ENCODE data around the gene DIPK2B.

DIPK2B gene

GRCh38 chrX:45200741-45201234, at the start of gene DIPK2B:
Gene DIPK2B, minus strand, starts transcription at chrX:45200876. Its CDS starts 50 bp downstream, at chrX:45200826.
- no peak for DNase-seq (ENCODE audit: low spot score)

GRCh38 chrX:45240301-45240700, 39.6 kb upstream of the DIPK2B start:
- DNase-seq (ENCODE audit: low spot score) = no peak

GRCh38 chrX:45238489-45238888, 37.8 kb upstream of the DIPK2B start:
- no peak for DNase-seq (ENCODE audit: low spot score)

- no peak for DNase-seq (ENCODE audit: low spot score)
Measured at GRCh38 chrX:45233531-45233930, 32.9 kb upstream of the DIPK2B start.

GRCh38 chrX:45232139-45232538, 31.5 kb upstream of the DIPK2B start:
- DNase-seq (ENCODE audit: low spot score) = no peak

GRCh38 chrX:45230410-45230809, 29.7 kb upstream of the DIPK2B start:
- DNase-seq (ENCODE audit: low spot score) = no peak

- no peak for DNase-seq (ENCODE audit: low spot score)
Measured at GRCh38 chrX:45229348-45229747, 28.7 kb upstream of the DIPK2B start.

GRCh38 chrX:45228126-45228525, 27.4 kb upstream of the DIPK2B start:
- no peak for DNase-seq (ENCODE audit: low spot score)

- no peak for DNase-seq (ENCODE audit: low spot score)
Measured at GRCh38 chrX:45208121-45208856, 7.6 kb upstream of the DIPK2B start.

GRCh38 chrX:45202171-45202570, 1.5 kb upstream of the DIPK2B start:
- DNase-seq (ENCODE audit: low spot score) = no peak

- DNase-seq (ENCODE audit: low spot score) = no peak
Measured at GRCh38 chrX:45198706-45199105, 2.0 kb downstream of the DIPK2B start.

- no peak for DNase-seq (ENCODE audit: low spot score)
Measured at GRCh38 chrX:45198301-45198700, 2.4 kb downstream of the DIPK2B start.

- peak; percentile 21 for DNase-seq (ENCODE audit: low spot score)
Measured at GRCh38 chrX:45196701-45197100, 4.0 kb downstream of the DIPK2B start.

- no peak for DNase-seq (ENCODE audit: low spot score)
Measured at GRCh38 chrX:45191820-45192409, 8.8 kb downstream of the DIPK2B start.

- no peak for DNase-seq (ENCODE audit: low spot score)
Measured at GRCh38 chrX:45191383-45191782, 9.3 kb downstream of the DIPK2B start.

GRCh38 chrX:45187731-45188130, 12.9 kb downstream of the DIPK2B start:
- DNase-seq (ENCODE audit: low spot score) = no peak

GRCh38 chrX:45186643-45187026, 14.0 kb downstream of the DIPK2B start:
- DNase-seq (ENCODE audit: low spot score) = no peak

GRCh38 chrX:45184211-45184610, 16.5 kb downstream of the DIPK2B start:
- no peak for DNase-seq (ENCODE audit: low spot score)

GRCh38 chrX:45172890-45173289, 27.8 kb downstream of the DIPK2B start:
- peak; percentile 7 for DNase-seq (ENCODE audit: low spot score)

GRCh38 chrX:45166781-45167180, 33.9 kb downstream of the DIPK2B start:
- no peak for DNase-seq (ENCODE audit: low spot score)

GRCh38 chrX:45165726-45166125, 35.0 kb downstream of the DIPK2B start:
- DNase-seq (ENCODE audit: low spot score) = no peak

- no peak for DNase-seq (ENCODE audit: low spot score)
Measured at GRCh38 chrX:45164995-45165394, 35.7 kb downstream of the DIPK2B start.

GRCh38 chrX:45164021-45164621, 36.6 kb downstream of the DIPK2B start:
- no peak for DNase-seq (ENCODE audit: low spot score)
